GM19193 (cell line): Measurements from ENCODE around the gene TP53.

Source experiments
- POLR2A ChIP-seq: IDR thresholded peaks from 4 replicates; pipeline ENCODE4 v1.6.1; 2011; ENCODE audit not compliant: insufficient read depth, insufficient read length; ENCODE audit errors: extremely low read depth

TP53 gene

DNA sequence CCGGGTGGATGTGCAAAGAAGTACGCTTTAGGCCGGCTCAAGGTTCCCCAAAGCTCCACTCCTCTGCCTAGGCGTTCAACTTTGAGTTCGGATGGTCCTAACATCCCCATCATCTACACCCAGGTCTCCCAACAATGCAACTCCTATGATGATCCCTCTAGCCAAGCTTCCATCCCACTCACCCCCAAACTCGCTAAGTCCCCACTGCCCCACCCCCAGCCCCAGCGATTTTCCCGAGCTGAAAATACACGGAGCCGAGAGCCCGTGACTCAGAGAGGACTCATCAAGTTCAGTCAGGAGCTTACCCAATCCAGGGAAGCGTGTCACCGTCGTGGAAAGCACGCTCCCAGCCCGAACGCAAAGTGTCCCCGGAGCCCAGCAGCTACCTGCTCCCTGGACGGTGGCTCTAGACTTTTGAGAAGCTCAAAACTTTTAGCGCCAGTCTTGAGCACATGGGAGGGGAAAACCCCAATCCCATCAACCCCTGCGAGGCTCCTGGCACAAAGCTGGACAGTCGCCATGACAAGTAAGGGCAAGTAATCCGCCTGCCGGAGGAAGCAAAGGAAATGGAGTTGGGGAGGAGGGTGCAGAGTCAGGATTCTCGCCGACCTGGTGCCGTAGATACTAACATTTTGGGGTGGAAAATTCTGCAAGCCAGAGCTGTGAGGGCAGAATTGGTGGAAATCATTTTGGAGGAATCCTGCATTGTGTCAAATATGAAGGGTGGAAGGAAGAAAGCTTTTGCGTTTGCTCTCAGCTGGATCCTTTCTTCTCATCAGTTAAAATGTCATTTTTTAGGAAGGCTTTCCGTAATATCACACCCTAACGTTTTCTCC, at the start of gene TP53:
TSS of gene TP53 (minus strand) at position 419 of the 836 bp plus-strand sequence. CDS start 10,896 bp downstream, outside the sequence.
- TF ChIP-seq POLR2A = peak; percentile 99

GRCh38 chr17:7732981-7733539, 45.8 kb upstream of the TP53 start:
- no peak for TF ChIP-seq POLR2A

DNA sequence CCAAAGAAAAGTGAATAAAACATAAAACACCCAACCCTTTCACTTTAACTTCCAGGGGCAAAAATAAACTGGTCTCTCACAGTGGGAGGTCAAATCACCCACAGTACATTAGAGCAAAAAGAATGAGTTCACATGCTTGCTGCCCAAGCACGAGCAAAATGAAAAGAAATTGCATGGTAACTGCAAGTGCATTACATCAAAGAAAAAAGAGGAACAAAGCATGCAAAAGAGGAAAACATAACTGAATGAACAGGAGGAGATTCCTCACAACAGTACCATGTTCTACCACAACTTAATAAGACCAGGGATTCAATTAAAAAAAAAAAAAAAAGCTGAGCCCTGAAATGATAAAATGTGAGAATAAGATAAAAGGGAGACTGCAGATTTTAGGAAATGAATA, 42.5 kb upstream of the TP53 start:
- no peak for TF ChIP-seq POLR2A

DNA sequence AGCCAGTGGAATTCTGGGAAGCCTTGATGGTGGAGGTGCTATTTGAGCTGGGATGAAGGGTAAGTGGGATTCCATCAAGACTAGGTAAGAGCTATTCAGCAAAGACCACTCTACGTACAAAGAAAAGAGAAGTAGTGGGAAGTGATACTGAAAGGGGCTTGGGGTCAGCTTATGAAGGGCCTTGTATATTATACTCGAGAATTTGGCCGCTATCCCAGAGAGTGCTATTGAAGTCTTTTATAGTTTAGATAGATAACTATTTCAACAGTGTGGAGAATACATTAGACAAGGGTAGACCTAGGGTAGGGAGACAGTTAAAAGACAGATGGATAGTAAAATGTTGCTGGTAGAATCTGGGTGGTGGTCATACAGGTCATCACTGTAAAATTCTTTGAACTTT, 40.6 kb upstream of the TP53 start:
- no peak for TF ChIP-seq POLR2A

- TF ChIP-seq POLR2A = no peak
Measured at GRCh38 chr17:7721612-7722011, 34.3 kb upstream of the TP53 start.

GRCh38 chr17:7720125-7720524, 32.8 kb upstream of the TP53 start:
- no peak for TF ChIP-seq POLR2A

DNA sequence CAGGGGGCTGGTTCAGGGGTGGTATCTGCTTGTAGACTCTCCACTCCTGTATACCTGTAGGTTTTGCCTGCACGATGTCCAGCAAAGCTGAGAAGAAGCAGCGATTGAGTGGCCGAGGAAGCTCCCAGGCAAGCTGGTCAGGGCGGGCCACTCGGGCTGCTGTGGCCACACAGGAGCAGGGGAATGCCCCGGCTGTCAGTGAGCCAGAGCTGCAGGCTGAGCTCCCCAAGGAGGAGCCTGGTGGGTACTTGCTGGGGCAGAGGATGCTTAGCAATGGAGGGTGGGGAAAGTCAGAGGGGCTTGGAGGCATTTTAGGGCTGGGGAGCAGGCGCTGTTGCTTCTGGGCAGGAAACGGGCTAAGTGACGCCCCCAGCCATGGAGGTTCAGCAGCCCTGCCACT, 32.4 kb upstream of the TP53 start:
- no peak for TF ChIP-seq POLR2A

GRCh38 chr17:7717756-7718350, 30.6 kb upstream of the TP53 start:
- no peak for TF ChIP-seq POLR2A

DNA sequence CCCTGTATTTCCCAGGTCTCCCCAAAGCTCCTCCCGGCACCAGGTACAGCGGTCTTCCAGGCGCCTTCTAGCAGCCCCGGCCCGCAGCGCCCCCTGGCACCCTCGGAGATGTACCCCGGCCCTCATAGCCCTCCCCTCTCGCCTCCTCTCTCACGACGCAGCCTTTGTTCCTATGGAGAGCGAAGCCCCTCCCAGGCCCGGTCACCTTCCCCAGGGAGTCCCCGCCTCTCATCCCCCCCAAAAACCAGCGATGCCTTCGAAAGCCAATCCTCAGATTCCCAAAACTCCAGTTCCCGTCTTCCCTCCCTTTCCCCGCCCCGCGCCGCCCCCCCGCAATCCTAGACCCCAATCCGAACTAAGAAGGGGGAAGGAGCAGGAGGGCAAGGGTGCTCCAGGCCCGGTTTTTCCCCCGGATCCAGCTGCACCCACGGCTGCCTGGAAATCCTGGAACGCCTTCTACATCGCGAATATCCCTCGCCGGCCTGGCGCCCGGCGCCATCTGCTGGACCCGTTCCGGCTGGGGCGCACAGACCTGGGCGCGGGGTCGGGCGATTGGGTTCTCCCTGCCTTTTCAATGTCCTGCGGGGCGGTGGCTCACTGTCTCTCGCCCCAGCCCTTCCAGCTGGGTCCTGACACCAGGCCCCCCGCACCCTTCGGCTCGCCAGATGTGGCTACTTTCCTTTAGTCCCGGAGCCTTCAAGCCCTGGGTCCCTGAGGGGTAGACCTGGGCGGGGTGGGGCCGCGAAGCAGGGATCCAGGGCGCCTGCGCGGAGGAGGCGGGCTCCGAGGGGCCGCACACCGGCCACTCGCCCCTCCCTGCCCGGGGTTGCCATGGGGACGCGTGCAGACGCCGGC, 29.8 kb upstream of the TP53 start, which contains the start of gene DNAH2:
TSS of gene DNAH2 (plus strand) at position 844 of the 855 bp plus-strand sequence. CDS start 1,991 bp downstream, outside the sequence.
- no peak for TF ChIP-seq POLR2A

DNA sequence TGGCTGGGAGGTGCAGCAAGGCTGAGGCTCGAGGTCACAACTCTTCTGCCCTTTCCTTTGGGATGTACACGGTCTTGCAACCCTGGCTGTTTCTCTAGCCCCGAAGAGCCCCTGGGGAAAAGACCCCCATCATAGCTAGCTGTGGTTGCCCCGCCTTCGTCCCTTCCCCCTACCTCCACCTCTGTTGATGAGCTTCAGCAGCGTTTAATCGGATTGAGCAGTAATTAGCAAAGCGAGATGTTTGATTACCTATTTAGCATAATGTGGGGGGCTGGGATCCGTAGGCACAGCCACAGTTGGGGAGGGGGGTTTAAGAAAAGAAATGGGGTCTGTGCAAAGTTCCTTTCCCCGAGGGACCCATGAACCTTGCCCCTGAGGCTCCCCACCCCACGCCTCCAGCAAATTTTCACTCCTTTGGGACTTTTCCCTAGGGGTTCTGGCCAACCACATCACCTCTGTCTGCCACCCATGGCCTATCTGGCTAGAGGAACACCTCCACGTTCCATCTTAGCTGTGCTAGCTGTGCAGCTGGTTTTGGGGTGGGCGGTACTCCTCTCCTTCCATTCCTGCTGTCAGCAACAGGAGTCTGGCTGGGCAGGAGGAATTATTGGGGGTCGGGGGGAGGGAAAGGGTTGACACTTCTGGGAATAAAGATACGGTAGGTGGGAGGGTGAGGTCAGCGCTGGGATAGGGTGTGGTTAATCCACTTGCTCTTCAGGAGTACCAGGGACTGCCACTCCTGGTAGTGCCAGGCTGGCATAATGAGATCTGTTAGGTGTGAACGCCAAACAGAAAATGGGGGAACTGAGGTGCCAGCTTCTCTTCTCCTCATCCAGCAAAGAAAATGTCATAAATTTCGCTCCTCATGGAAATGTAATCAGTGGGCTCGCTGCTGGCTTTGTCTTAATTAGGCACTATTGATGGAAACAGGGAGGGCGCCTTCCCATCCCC, 28.9 kb upstream of the TP53 start:
- TF ChIP-seq POLR2A = no peak

GRCh38 chr17:7714721-7715594, 27.7 kb upstream of the TP53 start:
- TF ChIP-seq POLR2A = no peak

DNA sequence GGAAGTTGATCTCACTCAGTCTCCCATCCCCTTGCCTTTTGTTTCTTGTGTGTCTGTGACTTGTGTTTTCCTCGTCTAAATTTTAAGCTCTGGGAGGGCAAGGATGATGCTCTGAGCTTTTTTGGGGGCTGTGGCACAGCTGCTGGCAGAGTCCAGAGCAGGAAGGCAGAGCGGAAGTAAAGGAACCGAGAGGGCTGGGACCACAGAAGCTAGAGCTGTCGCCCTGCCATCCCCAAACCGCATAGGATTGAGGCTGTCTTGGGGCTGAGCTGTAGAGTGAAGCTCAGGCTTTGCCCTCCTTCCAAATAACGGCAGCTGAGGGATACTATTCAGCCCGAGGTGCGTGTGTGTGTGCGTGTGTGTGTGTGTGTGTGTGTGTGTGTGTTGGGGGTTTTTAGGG, 26.5 kb upstream of the TP53 start:
- TF ChIP-seq POLR2A = no peak
